HG03280 (cell line): ENCODE data around the gene ARIH1.

Experiments
- ATAC-seq: cut with Tn5 transposase; IDR thresholded peaks from one replicate; pipeline ENCODE4 v1.9.1; 2021; ENCODE audit warnings: mild to moderate bottlenecking, moderate library complexity; ENCODE audit not compliant: unreplicated experiment

The ARIH1 gene

DNA sequence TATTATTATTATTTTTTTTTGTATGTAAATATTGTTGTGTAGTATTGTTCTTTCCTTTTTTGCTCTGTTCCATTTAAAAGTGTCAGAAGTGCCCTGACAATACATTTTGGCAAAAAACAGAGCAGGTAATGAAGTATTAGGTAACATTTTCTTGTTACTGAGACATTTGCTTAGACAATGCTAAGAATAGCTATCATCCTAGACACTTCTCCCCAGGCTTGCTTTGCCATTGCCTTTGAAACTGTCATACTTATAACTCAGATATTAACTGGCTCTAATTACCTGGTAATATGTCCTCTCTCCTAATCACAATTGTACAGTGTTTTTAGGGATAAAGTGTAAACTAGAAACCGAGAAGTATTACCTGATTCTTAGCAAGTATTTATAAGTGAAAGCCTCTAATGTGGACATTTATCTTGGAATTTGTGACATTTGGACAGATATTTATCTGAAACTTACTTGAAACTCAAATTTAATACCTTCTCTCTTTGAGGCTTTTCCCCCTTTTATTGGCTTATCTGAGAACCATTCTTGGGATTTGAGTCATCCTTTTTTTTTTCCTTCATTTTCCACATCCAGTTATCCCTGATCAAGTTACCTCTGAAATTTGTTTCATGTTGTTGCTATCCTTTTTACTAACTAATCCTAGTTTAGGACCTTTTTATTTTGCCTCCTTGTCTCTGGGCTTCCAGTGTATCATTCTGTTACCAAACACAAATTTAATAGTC lies 13.1 kb downstream of the ARIH1 start:
- ATAC-seq: no peak

- no peak for ATAC-seq
Measured at GRCh38 chr15:72488558-72488957, 14.4 kb downstream of the ARIH1 start.

- no peak for ATAC-seq
Measured at GRCh38 chr15:72489943-72490554, 15.9 kb downstream of the ARIH1 start.

DNA sequence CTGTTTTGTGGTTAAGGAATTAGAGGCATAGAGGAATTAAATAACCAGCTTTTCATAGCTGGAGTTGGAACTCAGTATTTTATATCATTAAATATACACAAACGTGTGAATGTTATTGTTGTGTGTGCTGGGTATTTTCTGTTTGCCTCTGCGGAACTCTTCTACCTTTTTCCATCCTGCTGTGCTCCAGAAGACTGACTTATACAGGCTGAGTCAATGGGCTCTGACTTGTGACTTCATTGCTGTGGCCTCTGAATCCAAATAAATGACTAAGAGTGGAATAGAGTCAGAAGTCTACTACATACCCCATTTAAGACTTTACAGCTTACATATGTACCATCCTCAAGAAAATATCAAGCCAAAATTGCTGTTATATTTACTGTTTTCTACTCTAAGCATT lies 17.6 kb downstream of the ARIH1 start:
- ATAC-seq: no peak

DNA sequence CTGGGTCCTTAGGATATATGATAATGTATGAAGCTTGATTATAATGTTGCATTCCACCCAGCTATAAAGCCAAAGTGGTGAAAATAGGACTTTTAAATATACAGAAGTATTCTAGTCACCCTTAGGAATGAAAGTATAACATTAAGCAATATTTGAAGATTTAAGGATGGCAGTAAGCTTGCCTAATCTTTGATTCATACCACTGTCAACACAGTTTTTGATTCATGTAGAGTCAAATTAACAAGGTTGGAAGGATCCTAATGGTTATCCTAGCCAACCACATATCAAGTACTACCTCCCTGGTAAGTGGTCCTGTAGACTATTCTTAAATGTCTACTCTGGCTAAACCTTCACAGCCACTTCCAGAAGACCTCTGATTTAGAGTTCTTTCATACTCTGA lies 18.6 kb downstream of the ARIH1 start:
- no peak for ATAC-seq

GRCh38 chr15:72493220-72493619 lies 19.1 kb downstream of the ARIH1 start:
- no peak for ATAC-seq

- no peak for ATAC-seq
Measured at GRCh38 chr15:72495007-72495406, 20.9 kb downstream of the ARIH1 start.

- ATAC-seq: no peak
Measured at GRCh38 chr15:72496783-72497182, 22.7 kb downstream of the ARIH1 start.

DNA sequence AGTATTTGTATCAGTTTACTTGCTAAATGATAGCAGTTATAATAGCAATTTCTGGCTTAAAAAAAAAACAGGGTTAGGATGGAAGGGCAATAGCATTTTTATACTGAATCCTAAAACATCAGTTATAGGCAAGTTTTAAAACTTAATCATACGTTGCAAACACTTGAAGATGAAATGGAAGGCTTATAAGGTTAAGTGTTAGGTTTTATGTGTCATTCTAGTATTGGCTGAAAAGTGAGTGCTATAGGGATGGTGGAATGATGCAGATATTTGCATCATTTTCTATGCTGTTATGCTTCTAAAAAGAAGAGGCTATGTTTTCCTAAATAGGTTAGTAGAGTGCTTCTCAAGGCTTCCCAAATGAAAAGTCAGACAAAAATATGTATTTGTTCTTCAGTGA lies 23.3 kb downstream of the ARIH1 start:
- no peak for ATAC-seq

- ATAC-seq: no peak
Measured at GRCh38 chr15:72502220-72502809, 28.2 kb downstream of the ARIH1 start.

GRCh38 chr15:72503147-72503546 lies 29.0 kb downstream of the ARIH1 start:
- no peak for ATAC-seq

- no peak for ATAC-seq
Measured at GRCh38 chr15:72507402-72508092, 33.4 kb downstream of the ARIH1 start.

DNA sequence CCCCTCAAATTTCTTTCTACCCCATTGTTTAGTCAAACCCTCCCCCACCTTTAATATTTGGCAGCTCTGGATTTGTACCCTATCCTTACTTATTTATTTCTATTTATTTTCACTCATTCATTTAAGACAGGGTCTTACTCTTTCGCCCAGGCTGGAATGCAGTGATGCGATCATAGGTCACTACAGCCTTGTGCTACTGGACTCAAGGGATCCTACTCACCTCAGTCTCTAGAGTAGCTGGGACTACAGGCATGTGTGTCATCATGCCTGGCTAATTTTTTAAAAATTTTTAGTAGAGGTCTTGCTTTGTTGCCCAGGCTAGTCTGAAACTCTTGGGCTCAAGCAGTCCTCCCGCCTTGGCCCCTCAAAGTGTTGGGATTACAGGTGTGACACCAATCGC lies 35.4 kb downstream of the ARIH1 start:
- ATAC-seq: no peak

DNA sequence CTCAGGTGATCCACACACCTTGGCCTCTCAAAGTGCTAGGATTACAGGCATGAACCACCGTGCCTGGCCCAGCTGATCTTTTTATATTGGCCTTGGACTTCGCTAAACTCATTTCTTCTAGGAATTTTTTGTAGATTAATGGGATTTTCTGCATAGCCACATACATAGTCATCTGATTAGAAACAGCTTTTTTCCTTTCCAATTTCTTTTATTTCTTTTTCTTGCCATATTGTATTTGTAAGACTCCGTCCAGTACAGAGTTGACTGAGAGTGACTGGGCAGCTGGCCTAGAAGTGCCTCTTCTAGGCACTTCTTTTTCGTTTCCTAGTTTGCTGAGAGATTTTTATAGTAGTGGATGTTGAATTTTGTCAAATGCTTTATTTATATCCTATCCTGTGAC lies 37.4 kb downstream of the ARIH1 start:
- no peak for ATAC-seq

DNA sequence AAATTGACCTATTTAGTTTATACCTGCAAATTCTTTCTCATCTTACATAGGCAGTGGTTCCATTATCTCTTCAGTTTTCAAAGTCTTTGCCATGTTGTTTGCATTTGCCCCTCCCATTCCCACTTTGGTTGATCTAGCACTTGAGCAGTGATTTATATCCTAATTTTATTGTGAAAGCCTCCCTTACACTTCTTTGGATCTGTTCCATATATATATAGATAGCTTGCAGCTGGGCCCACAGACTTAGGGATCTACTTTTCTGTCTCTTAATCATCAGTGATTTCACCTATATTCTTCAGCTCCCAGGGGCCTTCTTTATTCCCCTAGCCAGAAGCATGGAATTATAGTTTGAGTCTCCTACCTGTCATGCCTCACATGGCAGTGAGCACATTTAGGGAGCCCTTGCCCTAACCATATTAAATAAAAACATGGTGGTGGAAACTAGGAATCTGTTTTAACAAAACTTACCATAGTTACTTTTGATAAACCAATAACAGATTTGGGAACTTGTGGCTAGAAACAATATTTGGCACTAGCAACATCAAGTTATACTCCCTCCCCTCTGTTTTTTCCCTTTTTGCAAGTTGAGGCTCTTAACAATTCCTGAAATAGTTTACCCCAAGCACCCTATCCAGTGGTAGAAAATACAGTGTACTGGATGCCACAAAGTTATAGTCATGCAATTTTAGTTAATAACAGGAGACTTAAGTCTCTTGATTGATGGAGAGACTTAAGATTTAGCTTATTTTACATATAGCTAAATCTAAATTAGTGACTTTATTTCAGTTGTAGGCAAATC lies 41.7 kb downstream of the ARIH1 start:
- no peak for ATAC-seq

DNA sequence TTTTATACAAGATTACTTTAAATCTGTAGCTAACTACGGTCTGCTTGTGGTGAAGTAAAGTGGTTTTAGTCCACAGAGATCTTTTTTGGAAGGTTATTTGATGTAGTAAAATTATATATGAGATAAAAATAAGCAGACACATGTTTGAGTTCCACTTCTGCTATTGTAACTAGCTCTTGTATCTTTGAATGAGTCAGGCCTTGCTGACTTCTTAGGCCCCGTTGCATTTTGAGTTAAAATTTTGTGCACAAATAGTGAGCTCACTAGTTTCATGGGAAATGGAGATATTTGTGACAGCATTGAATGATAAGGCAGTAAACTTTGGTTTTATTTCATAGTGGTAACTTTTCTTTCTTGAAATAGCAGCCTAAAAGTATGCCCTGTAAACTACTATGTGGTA lies 42.6 kb downstream of the ARIH1 start:
- no peak for ATAC-seq

DNA sequence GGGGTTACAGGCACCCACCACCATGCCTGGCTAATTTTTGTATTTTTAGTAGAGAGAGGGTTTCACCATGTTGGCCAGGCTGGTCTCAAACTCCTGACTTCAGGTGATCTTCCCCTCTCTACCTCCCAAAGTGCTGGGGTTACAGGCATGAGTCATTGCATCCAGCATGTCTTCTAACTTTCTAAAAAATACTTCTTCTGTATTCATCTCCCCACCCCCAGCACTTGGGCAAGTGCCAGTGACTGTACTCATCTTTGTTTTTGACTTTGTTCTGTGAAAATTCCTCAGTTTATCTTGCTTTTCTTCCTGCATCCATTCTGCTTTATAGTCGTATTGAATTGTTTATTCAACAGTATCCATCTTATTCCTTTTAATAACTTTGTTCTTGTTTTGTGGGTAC lies 47.6 kb downstream of the ARIH1 start:
- no peak for ATAC-seq

- ATAC-seq: no peak
Measured at GRCh38 chr15:72532991-72533601, 59.0 kb downstream of the ARIH1 start.

GRCh38 chr15:72534523-72534922 lies 60.4 kb downstream of the ARIH1 start:
- ATAC-seq: no peak

DNA sequence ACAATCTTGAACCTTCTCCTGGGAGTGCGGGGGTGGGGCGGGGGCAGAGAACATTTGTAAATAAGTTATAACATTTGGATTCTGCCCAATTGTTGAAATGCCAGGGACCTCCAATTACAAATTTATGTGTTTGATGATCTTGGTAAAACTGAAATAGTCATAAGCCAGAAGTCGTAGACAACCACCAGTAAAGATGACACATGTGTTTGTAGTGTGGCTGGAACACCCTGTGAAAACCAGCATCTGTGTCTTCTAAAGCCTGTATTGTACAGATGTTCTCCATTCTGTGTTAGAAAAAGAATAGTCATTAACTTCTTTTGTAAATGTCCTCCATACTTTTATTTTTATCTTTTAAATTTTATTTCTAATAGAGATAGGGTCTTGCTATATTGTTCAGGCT lies 61.8 kb downstream of the ARIH1 start:
- ATAC-seq: no peak

GRCh38 chr15:72536506-72536905 lies 62.4 kb downstream of the ARIH1 start:
- no peak for ATAC-seq
